ENCODE measurements around the gene PIM1. TPM values are rescaled to one million over a fixed set of nuclear protein-coding genes. Genes with fewer than 3 reads are reported as not detected.
A peak's percentile ranks its signal among the peaks of the same experiment; 100 is the strongest.

PIM1 gene
- total and polyA plus RNA-seq, 9 of the 15 experiments (the other 6 are each of a cell fraction or from before 2014, with no cell fraction given), result 19.0 to 789 (median 212) TPM

DNA sequence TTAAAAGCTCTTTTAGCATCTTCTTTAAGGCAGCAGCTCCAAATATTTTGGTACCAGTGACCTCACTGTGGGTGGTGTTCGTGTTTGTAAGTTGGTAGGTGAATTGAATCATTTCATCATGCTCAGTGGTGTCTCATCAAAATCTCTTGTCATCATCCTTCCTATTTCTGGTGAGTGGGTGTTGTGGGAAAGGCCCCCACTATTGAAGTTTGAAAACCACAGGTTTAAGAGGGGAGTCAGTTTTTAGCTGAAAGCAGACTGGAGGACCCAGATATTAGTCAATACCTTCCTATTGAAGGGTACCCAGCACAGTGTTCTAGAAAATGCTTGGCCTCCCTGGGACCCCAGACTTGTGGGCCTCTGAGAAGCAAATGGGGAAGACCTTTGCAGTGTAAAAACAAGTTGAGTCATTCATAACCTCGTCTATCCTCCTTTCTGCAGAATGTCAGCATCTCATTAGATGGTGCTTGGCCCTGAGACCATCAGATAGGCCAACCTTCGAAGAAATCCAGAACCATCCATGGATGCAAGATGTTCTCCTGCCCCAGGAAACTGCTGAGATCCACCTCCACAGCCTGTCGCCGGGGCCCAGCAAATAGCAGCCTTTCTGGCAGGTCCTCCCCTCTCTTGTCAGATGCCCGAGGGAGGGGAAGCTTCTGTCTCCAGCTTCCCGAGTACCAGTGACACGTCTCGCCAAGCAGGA, 3.7 kb downstream of the PIM1 start (continued):
- 0 out of 2 replicates have a peak, but pooled peaks have one; percentile 26 for TF ChIP-seq GABPB1 (CRISPR knock-in tag; IDR thresholded peaks at IDR 0.05)
- peak; percentile 52 to 69; a peak in 2 of 4 replicates for TF ChIP-seq HDAC1 (IDR thresholded peaks at IDR 0.05)
- TF ChIP-seq KAT2B (IDR thresholded peaks at IDR 0.05; ENCODE audit: low read depth, low read length), result no peak
- peak; percentile 77; the same call in 1 of the 2 replicates for TF ChIP-seq E4F1 (CRISPR knock-in tag; IDR thresholded peaks at IDR 0.05; ENCODE audit: borderline replicate concordance)
- TF ChIP-seq ERF (CRISPR knock-in tag; IDR thresholded peaks at IDR 0.05), result no peak; the same call in 1 of the 2 replicates
- TF ChIP-seq ZNF586 (CRISPR knock-in tag; conservative IDR thresholded peaks at IDR 0.05), result no peak
- TF ChIP-seq TRIM24 (IDR thresholded peaks at IDR 0.05), result no peak
- TF ChIP-seq ZNF24 (IDR thresholded peaks at IDR 0.05), result peak; percentile 58; the same call in 1 of the 2 replicates
- TF ChIP-seq, protein P1, sequence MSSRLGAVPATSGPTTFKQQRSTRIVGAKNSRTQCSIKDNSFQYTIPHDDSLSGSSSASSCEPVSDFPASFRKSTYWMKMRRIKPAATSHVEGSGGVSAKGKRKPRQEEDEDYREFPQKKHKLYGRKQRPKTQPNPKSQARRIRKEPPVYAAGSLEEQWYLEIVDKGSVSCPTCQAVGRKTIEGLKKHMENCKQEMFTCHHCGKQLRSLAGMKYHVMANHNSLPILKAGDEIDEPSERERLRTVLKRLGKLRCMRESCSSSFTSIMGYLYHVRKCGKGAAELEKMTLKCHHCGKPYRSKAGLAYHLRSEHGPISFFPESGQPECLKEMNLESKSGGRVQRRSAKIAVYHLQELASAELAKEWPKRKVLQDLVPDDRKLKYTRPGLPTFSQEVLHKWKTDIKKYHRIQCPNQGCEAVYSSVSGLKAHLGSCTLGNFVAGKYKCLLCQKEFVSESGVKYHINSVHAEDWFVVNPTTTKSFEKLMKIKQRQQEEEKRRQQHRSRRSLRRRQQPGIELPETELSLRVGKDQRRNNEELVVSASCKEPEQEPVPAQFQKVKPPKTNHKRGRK (tag; IDR thresholded peaks at IDR 0.05), result no peak
- TF ChIP-seq TOE1 (IDR thresholded peaks at IDR 0.05; ENCODE audit: borderline replicate concordance), result no peak; the same call in 1 of the 2 replicates
- no peak for TF ChIP-seq TOE1 (CRISPR knock-in tag; IDR thresholded peaks at IDR 0.05; ENCODE audit: borderline replicate concordance, low read depth)
- TF ChIP-seq, protein P2, sequence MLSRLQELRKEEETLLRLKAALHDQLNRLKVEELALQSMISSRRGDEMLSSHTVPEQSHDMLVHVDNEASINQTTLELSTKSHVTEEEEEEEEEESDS (CRISPR knock-in tag; IDR thresholded peaks at IDR 0.05), result no peak
- no peak for TF ChIP-seq ZKSCAN1 (IDR thresholded peaks at IDR 0.05; ENCODE audit: low read depth, low read length)
- no peak for TF ChIP-seq RBM25 (IDR thresholded peaks at IDR 0.05; ENCODE audit: low read depth, low read length, severe bottlenecking)
- TF ChIP-seq E2F4 (CRISPR knock-in tag; IDR thresholded peaks at IDR 0.05; ENCODE audit: low read depth), result no peak
- TF ChIP-seq HDAC3 (IDR thresholded peaks at IDR 0.05; ENCODE audit: borderline replicate concordance, partially characterized antibody), result no peak
- no peak for TF ChIP-seq FOXJ3 (CRISPR knock-in tag; IDR thresholded peaks at IDR 0.05)
- no peak for TF ChIP-seq FOXA1 (IDR thresholded peaks at IDR 0.05; ENCODE audit: borderline replicate concordance)
- no peak for TF ChIP-seq SRSF9 (IDR thresholded peaks at IDR 0.05; ENCODE audit: borderline replicate concordance, low read depth, low read length)
